ENCODE measurements around the gene IQCN.
A peak's percentile ranks its signal among the peaks of the same experiment; 100 is the strongest.

Gene IQCN

DNA sequence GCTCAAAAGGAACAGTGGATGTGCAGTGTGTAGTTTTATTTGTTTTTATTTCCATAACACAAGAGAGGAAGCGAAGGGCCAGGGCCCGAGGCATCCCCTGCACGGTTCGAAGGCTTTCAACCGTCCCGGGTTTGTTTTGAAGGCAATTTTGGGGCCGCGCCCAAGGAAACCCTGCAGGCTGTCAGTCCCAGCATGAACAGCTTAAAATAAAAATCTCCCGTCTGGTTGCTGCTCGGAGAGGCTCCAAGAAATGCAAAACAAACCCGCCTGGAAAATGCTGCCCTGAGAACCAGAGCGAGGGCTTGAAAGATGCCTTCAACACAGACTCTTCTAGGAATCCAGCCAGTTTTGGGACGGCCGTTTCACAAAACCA lies 32.6 kb upstream of the IQCN start:
- no peak for DNase-seq (ENCODE audit: low read depth in 1 of 2, low spot score in 1 of 2)

DNA sequence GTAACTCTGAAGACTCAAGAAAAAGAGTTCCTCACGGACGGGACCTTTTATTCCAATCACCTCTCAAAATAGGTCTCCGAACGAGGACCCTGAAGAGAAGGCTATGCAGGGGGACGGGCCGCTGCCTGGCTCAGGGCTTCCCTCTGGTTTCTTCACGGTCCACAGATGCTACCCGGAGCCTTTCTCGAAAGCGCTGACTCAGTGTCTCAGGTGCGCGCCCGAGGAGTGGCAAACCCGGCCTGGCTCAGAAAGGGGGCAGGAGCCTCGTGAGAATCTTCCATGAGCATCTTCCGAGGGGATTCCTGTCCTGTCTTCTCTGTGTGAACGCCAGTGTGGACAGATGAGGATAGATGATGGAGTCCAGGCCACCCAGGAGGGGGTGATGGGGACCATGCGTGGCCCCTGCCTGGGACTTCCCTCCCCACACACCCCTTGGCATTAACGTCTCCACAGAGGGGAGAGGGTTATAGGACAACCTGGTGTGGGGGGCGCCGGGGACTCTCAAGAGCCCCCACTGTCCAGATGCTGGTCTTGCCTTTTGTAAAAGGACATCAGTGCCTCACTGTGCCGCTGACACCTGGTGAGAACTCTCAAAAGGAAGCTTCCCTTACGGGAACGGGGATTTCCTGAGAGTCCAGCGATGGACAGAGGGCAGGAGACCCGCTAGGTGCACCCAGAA lies 32.1 kb upstream of the IQCN start:
- no peak for DNase-seq (ENCODE audit: low read depth in 1 of 2, low spot score in 1 of 2)

DNA sequence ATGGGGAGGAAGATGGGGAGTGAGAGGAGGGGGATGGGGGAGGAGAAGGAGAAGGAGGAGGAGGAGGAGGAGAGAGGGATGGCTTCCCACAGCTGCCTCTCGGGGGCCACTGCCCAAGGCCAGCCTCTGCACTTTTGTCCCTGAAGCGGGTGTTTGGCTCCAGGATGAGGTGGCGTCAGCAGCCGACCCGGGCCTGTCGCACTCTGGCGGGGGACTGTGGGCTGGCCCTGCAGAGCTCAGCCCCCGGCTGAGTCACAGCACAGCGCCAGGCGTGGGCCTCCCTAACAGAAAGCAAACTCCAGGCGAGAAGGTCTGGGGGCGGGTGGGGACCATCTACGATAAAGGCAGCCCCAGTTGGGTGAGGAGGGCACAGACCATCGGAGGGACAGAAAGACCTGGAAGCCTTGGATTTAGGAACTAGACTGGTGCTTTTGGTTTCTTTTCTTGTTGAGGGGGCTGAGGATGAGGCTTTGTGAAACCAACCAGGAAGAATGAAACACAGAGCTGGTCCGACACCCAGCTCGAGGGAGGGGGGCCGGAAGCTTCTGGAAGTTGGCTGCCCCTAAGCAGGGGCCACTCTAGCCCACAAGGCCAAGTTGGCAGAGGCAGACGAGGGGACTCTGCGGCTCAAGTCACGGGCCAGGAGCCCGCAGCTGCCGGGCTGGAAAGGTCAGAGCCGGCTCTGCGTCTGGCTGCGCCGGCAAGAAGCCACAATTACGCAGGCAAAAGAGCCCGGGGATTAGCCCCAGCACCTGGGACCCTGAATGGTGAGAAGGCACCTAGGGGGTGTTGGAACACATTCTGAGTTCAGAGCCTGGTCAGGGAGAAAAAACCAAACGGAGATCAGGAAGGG lies 30.4 kb upstream of the IQCN start:
- no peak for DNase-seq (ENCODE audit: low read depth in 1 of 2, low spot score in 1 of 2)

DNA sequence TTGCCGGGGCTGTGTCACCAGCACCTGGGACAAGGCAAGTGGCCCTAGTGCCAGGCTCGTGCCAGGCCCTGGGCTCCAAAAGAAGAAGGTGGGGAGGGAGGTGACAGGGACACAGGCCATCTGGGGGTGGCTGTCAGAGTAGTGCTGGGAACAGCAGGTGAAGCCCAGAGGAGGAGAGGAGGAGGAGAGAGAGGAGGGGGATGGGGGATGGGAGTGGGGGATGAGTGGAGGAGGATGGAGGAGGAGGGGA lies 29.9 kb upstream of the IQCN start:
- DNase-seq (ENCODE audit: low read depth in 1 of 2, low spot score in 1 of 2), result no peak

DNA sequence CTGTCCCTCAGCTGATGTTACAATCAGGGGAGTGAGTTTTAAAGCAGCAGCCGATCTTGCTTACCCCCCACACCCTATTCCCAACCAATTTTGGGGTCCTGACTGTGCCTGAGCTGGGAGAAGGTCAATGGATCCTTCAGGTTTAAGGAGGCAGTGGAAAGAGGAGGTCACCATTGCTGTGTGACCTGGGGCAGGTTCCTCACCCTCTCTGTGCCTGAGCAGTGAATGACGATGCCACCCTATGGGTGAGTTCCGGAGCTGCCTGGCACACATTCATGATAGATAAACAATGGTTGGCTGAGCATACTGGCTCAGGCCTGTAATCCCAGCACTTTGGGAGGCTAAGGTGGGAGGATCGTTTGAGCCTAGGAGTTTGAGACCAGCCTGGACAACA lies 27.5 kb upstream of the IQCN start:
- no peak for DNase-seq (ENCODE audit: low read depth in 1 of 2, low spot score in 1 of 2)

DNA sequence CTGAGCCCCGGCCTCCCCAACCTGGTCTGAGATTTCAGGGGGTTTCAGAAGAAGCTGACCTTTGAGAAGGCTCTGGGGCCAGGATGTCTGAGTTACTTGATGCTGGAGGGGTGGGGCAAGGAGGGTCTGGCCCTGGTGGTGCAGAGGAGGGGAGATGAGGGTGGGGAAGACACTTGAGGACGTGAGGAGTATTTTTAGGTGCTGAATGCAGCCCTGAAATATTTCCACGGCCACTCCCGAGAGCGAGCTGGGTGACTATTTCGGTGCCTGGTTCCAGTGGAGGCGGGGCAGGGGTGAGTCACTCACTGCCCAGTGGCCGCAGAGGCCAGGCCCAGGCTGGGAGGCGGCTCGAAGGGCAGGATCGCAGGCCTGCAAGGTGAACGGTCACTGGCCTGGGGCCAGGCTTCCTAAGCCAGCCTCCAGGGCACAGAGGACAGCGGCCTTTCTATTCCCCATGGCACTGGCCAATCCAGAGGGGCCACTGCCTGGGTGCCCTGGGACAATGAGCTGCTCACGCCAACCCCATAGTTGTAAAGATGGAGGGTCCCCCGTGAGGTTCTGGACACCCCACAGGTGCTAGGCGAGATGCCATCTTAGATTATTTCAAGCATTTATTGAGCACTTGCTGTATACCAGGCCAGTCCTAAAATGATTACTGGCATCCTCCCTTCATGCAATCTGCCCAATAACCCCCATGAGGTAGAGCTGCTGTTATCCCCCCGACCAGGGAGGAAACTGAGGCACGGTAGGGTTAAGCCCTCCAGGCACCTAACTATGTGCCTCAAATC lies 26.9 kb upstream of the IQCN start:
- no peak for DNase-seq (ENCODE audit: low read depth in 1 of 2, low spot score in 1 of 2)

DNA sequence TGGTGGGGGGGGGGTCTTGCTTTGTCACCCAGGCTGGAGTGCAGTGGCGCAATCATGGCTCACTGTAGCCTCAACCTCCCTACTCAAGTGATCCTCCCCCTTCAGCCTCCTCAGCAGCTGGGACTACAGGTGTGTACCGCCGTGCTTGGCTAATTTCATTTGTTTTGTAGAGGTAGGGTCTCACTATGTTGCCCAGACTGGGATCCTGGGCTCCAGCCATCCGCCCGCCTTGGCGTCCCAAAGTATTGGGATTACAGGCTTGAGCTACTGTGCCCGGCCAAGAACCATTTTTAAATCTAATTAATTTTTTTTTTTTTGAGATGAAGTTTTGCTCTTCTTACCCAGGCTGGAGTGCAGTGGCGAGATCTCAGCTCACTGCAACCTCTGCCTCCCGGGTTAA lies 25.4 kb upstream of the IQCN start:
- DNase-seq (ENCODE audit: low read depth in 1 of 2, low spot score in 1 of 2), result no peak

DNA sequence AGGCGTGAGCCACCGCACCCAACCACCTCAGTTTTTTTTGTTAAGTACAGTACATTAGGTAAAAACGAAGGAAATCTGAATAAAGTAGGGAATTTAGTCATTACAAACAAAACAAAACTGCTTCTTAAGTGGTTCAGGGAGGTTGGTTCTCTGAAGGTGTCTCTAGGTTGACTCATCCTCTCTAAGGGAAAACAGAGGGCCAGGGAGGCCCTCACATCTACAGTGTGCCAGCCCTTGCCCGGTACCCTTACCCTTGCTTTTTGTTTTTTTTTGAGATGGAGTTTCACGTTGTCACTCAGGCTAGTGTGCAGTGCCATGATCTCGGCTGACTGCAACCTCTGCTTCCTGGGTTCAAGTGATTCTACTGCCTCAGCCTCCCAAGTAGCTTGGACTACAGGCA lies 24.3 kb upstream of the IQCN start:
- DNase-seq (ENCODE audit: low read depth in 1 of 2, low spot score in 1 of 2), result no peak

DNA sequence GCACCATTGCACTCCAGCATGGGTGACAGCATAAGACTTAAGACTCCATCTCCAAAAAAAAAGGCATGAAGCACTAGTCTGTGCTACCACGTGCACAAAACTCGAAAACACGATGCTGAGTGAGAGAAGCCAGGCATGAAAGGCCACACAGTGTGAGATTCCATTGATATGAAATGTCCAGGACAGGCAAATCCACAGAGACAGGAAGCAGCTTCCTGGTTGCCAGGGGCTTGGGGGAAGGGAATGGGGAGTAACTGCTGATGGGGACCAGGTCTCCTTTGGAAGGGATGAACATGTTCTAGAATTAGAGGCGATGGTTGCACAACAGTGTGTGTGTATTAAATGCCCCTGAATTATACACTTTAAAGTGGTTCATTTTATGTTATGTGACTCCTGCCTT lies 23.1 kb upstream of the IQCN start:
- DNase-seq (ENCODE audit: low read depth in 1 of 2, low spot score in 1 of 2), result no peak

DNA sequence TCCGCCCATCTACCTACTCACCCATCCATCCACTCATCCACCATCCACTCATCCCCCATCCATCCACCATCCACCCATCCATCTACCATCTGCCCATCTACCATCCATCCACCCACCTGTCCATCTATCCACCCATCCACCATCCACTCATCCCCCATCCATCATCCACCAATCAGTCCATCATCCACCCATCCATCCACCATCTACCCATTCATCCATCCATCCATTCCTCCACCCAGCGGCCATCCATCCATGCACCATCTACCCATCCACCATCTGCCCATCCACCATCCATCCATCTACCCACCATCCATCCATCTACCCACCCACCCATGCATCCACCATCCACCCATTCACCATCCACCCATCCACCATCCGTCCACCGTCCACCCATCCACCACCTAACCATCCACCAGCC lies 20.8 kb upstream of the IQCN start:
- DNase-seq (ENCODE audit: low read depth in 1 of 2, low spot score in 1 of 2), result no peak

DNA sequence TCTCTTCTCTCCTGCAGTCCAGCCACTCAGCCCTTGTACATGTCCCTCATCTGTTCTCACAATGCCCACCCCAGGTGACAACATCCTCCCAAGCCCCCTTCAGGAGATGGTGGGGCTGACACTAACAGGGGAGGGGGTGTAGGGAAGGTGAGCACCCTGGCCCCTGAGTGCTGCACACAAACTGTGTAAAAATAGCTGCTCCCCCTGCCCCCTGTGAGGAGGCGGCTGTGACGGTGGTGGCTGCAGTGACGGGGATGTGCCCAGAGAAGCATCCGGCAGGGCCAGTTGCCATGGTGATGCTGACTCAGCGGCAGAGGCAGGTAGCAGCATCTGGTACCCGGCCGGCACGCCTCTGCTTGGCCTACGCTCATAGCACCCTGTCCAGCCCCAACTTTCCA lies 20.2 kb upstream of the IQCN start:
- peak in 1 of 2 donors; percentile 82 for DNase-seq (ENCODE audit: low read depth in 1 of 2, low spot score in 1 of 2)

DNA sequence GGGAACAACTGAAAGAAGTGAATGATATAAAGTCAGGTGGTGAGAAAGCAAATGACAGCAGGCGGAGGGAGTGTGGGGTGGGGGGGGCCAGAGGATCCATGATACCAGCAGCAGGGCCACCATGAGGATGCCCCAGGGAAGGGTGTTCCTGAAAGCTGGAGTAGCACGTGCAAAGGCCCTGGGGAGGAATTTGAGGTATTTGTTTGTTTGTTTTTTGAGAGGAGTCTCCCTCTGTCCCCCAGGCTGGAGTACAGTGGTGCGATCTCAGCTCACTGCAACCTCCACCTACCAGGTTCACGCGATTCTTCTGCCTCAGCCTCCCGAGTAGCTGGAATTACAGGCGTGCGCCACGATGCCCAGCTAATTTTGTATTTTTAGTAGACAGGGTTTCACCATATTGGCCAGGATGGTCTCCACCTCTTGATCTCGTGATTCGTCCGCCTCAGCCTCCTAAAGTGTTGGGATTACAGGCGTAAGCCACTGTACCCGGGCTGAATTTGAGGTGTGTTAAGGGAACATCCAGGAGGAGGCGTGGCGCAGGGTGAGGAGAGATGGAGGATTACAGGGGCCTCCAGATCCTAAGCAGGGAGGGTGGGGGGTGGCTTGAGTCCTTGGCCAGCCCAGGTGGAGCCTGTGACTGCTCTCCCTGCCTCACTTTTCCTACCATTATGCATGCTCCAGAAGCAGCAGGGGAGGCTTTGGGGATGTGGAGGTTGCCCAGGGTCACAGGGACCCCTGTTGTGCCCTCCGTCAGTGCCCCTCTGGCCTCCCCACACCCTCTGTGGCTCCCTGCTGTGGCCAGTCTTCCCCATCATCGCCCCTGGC lies 19.6 kb upstream of the IQCN start:
- DNase-seq (ENCODE audit: low read depth in 1 of 2, low spot score in 1 of 2), result no peak

DNA sequence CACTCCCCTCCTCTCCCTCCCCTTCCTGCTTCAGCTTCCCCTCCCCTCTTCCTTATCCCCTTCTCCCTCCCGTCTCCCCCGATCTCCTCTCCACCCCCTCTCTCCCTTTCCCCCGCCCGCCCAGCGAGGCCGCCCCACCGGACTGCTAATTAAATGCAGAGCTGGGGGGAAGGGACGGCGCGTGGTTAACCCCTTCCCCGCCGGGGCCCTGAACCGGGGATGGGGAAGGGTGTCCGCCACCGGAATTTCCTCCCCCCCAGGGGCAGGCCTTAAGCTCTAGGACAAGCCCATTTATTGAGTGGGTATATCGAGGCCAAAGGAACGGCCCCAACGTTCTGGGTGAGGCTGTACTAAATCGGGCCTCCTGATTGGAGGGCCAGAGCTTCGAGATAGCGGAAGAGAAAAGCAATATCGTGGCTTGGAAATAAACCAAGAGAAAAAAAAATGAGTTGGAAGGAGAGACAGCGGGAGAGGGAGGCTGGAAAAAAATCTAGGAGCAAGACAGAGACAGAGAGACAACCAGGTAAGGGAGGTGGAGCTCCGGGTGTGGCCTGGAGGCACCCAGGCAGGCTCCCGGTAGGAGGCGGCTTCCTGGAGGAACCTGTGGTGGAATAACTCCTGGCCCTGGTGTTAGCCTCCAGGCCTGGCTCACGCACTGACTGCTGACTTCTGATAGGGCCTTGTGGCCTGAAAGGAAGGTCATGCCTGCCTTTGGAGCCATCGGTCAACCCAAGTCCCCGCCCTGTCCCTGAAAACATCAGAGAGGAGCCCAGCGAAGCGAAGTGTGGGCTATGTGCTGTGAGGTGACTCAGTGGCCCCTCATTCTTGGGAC lies 18.8 kb upstream of the IQCN start:
- DNase-seq (ENCODE audit: low read depth in 1 of 2, low spot score in 1 of 2), result no peak

DNA sequence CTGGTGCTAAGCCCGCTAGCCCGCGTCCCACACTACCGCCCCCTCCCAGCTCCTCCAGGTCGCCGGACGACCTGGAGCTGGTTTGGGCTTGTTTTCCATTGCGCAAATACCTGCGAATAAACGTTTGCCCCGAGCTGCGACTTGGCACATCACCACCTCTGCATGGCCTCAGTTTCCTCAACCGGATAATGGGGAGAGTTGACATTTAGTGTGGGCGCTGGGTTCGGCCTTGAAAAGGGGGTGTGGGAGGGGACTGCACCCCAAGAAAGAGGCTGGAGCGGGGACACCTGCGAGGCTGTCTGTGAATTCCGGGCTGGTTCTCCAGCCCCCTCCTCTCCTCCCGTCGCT lies 18.2 kb upstream of the IQCN start:
- no peak for DNase-seq (ENCODE audit: low read depth in 1 of 2, low spot score in 1 of 2)

DNA sequence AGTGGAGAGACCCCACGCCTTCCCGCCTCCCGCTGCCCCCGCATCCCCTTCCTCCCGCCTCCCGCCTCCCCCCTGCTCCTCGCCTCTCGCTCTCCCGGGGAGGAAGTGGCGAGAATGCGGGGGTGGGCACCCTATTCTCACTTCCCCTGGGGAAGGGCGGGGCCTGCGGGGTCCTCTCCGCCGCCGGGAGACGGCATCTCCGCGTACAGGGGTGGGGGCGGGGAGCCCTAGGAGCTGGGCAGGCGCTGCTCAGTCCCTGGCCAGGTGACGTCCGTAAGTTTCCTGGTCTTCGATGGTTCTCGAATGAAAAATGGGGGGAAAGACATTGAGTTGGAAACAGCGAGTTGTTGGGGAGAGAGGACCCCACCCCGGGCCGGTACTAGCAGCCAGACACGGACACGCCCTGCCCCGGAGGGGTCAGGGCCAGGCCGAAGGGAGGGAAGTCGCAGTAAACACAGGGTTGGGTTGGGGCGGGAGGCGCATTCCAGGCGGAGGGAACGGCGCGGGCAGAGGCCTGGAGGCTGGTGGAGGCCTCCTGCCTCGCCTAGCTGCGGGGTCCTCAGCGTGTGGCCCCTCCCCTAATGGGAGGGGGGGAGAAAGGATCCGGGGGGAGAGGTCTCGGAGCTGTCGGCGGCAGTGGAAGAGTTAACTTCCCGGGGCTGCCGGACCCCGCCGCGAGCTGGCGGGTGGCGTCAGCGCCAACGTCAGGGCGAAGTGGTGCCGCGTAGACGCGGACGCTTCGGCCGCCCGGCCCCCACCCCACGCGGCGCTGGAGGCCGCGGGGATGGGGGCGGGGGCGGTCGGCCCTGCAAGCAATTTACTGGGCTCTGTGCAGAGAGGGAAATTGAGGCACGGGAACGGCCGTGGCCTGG lies 17.6 kb upstream of the IQCN start:
- peak in 1 of 2 donors; percentile 74 for DNase-seq (ENCODE audit: low read depth in 1 of 2, low spot score in 1 of 2)

DNA sequence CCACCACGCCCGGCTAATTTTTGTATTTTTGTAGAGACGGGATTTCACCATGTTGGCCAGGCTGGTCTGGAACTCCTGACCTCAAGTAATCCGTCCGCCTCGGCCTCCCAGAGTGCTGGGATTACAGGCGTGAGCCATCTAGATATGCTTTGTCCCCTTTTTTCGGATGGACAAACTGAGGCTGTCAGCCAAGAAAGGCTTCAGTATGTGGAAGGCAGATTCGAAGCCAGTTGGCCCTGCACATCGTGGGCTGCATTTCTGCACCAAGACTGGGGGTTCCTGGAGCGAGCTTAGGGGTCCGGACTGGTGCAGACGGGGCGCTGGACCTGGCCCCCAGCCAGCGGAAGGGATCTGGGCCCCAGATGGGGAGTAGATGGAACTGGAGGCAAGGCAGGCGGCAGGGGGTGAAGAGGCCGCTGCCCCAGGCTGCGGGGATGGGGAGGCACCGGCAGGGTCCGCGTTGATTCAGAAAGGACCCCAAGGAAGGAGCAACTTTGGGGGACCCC lies 16.8 kb upstream of the IQCN start:
- DNase-seq (ENCODE audit: low read depth in 1 of 2, low spot score in 1 of 2), result no peak

DNA sequence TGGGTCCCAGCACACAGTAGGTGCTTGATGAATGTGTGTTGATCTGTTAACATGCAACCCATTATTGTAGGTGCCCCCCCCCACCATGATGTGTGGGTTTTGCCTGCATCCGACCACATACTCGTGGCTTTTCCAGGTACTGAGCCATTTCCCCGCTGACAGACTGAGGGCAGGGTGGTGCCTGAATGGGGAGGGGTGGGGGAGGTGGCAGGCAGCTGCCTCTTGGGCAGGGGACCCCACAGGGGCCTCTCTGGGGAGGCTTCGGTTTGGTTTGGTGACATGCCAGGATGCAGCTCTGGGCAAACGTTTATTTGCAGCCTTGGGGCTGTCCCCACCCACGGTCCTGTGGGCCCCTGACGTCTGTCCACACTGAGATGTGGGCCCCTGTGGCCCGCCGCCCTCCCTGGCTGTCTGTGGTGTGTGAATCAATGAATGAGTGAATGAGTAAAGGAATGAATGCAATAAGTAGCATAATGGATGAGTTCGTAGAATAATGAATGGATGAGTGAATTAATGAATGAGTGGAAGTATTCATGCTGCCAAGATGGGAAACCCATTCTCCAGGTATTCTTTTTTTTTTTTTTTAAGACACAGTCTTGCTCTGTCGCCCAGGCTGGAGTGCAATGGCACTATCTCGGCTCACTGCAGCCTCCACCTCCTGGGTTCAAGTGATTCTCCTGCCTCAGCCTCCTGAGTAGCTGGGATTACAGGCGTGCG lies 16.2 kb upstream of the IQCN start:
- DNase-seq (ENCODE audit: low read depth in 1 of 2, low spot score in 1 of 2), result peak; percentile 67 to 79

DNA sequence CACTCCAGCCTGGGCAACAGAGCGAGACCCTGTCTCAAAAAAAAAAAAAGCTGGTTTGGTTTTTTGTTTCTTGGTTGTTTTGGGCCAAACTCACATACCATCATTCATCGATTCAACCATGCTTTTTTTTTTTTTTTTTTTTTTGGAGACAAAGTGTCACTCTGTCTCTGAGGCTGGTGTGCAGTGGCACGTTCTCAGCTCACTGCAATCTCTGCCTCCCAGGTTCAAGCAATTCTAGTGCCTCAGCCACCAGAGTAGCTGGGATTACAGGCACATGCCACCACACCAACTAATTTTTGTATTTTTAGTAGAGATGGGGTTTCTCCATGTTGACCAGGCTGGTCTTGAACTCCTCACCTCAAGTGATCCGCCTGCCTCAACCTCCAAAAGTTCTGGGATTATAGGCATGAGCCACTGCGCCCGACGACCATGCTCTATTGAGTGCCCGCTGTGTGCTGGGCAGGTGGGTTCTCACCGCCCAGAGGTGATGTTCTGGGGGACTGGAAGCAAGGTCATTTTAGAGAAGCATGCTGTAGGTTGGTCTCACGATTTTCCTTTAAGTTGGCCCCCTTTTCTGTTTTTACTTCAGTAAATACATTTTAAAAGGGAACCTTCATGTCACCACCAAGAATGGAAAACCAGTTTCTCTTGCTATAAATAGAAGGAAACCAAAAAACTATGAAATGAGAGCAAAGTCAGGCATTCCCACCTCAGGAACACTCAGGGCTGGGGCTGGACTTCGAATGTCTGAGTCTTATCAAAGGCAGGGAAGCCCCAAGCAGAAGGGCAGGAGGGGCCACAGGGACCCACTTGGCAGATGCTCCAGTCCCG lies 15.4 kb upstream of the IQCN start:
- DNase-seq (ENCODE audit: low read depth in 1 of 2, low spot score in 1 of 2), result no peak
